HUES48 (cell line): ENCODE measurements around the gene HLF.

Experiments used
- H3K27ac ChIP-seq: one replicate; pipeline ENCODE4 v1.7.0; 2013; ENCODE audit warnings: low read depth, low read length, inconsistent platforms
- H3K27me3 ChIP-seq: 2 replicates; pipeline ENCODE4 v1.6.1; 2013; ENCODE audit warnings: mild to moderate bottlenecking, low read length; ENCODE audit not compliant: control insufficient read depth, insufficient read depth
- H3K36me3 ChIP-seq: 2 replicates; pipeline ENCODE4 v1.6.1; 2013; ENCODE audit warnings: low read length; ENCODE audit not compliant: control insufficient read depth, insufficient read depth
- H3K4me1 ChIP-seq: 2 replicates; pipeline ENCODE4 v1.6.1; 2013; ENCODE audit warnings: mild to moderate bottlenecking, low read length; ENCODE audit not compliant: control insufficient read depth, insufficient read depth
- H3K4me3 ChIP-seq: 2 replicates; pipeline ENCODE4 v1.5.1; 2013; ENCODE audit warnings: mild to moderate bottlenecking, low read depth, low read length
- H3K9ac ChIP-seq: 2 replicates; pipeline ENCODE4 v1.6.1; 2013; ENCODE audit warnings: mild to moderate bottlenecking, low read depth, low read length, moderate library complexity
- H3K9me3 ChIP-seq: 2 replicates; pipeline ENCODE4 v1.6.1; 2013; ENCODE audit warnings: low read length; ENCODE audit not compliant: control insufficient read depth, insufficient read depth

Gene HLF

DNA sequence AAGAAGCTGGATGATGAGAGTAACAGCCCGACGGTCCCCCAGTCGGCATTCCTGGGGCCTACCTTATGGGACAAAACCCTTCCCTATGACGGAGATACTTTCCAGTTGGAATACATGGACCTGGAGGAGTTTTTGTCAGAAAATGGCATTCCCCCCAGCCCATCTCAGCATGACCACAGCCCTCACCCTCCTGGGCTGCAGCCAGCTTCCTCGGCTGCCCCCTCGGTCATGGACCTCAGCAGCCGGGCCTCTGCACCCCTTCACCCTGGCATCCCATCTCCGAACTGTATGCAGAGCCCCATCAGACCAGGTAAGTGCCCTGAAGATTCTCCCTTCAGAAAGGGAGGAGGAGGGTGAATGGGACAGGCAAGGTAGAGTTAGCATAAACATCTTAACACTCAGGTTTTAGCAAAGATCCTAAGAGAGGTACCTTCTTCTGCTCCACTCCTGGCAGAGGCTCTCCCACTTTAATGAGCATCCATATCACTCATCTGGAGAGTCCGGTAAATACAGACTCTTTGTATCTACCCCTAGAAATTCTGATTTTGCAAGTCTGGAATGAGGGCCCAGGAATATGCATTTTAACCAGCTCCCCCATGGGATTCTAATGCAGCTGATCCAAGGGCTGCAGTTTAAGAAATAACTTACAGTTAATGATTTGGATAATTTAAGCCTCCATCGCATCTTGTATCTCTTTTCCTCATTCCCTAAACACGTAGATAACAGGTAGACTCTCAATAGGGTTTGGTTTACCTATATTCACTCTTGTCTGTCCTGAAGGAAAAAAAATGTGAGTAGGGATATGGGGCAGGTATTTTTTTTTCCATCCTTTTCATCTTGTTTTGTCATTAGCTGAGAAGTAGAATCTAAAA lies 3.3 kb downstream of the HLF start:
- H3K9me3 ChIP-seq, result no peaks in the 10 kb centered on the region
- peaks cover 4% of the 10 kb centered on the region for H3K4me1 ChIP-seq
- no peak overlapping the region for H3K27ac ChIP-seq
- H3K27me3 ChIP-seq, result peaks cover 52% of the 10 kb centered on the region
- no peak overlapping the region for H3K4me3 ChIP-seq
- no peak overlapping the region for H3K9ac ChIP-seq
- H3K36me3 ChIP-seq, result no peaks in the 10 kb centered on the region

DNA sequence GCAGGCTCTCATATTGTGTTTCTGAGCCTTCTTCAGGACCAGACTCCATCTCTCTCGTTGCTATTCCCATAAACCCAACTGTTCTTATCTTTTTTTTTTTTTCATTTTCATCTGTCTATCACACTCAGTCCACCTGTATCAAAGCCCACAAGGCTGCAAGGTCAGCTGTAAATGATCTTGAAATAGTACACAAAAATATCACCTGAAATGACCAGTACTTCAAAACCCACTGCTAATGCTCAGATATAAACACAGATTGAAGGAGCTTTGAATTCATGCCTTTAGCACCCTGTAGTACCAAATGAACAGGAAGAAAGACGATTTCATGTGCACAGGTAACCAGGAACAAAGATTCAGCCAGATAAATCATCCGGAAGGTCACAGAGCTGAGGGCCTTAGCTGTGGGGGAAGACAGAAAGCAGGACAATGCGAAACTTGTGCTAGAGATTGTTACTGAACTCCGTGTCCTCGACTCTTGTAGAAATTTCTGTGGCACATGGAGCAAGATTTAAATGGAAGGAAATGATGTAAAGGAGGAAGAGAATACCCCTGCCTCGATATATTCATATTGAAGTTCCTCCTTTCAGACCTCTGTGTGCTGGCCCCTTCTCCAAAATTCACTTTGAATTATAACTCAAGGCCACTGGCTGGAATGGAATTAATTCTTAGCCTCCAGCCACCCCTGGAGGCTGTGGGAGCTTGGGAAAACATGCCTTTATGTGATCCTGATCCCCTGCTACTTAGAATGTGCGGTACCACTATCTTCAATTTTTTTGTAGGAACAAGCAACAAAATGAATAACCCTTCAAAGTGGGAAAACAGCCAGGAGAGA lies 4.1 kb downstream of the HLF start:
- Histone ChIP-seq H3K36me3 (no peaks in the 10 kb centered on the region), H3K4me1 (no peaks in the 10 kb centered on the region), H3K27ac (no peak overlapping the region), H3K4me3 (no peak overlapping the region), H3K9ac (no peak overlapping the region), H3K27me3 (peaks cover 44% of the 10 kb centered on the region), H3K9me3 (no peaks in the 10 kb centered on the region)

DNA sequence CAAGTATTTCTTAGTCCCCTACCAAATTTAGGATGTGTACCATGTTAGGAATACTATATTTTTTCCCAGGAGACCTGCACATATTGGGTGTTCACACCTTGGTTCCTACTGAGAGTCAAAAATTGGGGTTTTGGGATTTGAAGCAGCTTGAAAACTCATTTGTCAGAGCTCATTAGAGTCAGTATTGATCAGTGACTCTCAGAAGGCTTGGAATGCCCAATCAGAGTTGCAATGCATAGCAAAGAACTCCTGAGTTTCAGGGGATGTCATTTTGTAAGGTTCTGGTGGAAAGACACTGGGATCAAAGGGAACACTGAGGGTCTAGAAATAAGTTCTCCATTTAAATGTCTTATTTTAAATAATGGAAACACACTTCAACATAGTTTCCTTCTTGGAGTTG lies 5.1 kb downstream of the HLF start:
- H3K9me3 ChIP-seq, result no peaks in the 10 kb centered on the region
- no peaks in the 10 kb centered on the region for H3K36me3 ChIP-seq
- peaks cover 34% of the 10 kb centered on the region for H3K27me3 ChIP-seq
- no peak overlapping the region for H3K27ac ChIP-seq
- H3K9ac ChIP-seq, result no peak overlapping the region
- H3K4me1 ChIP-seq, result no peaks in the 10 kb centered on the region
- H3K4me3 ChIP-seq, result no peak overlapping the region

GRCh38 chr17:55271223-55271571 lies 6.4 kb downstream of the HLF start:
- no peak overlapping the region for H3K27ac ChIP-seq
- no peaks in the 10 kb centered on the region for H3K36me3 ChIP-seq
- no peaks in the 10 kb centered on the region for H3K9me3 ChIP-seq
- H3K4me1 ChIP-seq, result no peaks in the 10 kb centered on the region
- no peak overlapping the region for H3K4me3 ChIP-seq
- peaks cover 21% of the 10 kb centered on the region for H3K27me3 ChIP-seq
- no peak overlapping the region for H3K9ac ChIP-seq

- H3K4me1 ChIP-seq, result no peaks in the 10 kb centered on the region
- no peaks in the 10 kb centered on the region for H3K9me3 ChIP-seq
- peaks cover 12% of the 10 kb centered on the region for H3K27me3 ChIP-seq
- no peak overlapping the region for H3K9ac ChIP-seq
- H3K4me3 ChIP-seq, result no peak overlapping the region
- no peaks in the 10 kb centered on the region for H3K36me3 ChIP-seq
- H3K27ac ChIP-seq, result no peak overlapping the region
Measured at GRCh38 chr17:55271958-55272710, 7.4 kb downstream of the HLF start.

DNA sequence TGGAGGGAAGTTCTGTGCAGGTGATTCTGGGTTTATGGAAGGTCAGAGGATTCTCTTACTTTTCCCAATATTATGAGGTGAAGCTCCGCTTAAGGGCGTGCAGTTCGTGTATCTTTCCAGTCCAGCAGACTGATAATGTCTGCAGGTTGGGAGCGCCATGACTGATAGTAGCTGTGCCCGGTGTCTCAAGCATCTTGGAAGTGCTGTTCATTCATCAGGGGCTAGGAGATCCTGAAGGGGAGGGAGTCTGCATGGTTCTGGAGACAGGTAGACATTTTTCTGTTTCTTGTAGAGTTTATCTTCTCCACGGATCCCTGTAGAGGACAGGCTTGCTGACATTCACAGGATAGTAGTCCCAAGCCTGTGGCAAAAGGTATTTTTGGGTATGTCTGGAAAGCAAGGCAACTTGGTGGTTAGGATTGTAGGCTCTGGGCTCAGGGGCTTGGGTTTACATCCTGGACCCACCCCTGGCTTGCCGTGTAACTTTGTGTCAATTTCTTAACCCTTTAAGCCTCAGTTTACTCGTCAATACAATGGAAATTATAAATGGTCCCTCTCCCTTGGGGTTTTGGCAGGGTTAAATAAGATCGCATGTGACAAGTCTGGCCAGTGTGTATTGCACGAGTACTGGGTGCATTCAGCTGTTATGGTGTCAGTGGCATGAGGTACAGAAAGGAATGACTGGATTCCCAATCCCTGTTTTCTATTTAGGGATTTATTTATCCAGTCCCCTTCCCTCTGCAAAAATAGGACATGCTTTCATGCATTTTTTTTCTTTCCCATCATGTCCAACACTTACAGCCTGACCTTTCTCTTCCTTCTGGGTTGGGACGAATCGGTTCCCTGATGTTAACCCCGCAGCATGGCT lies 8.2 kb downstream of the HLF start:
- Histone ChIP-seq H3K27ac (no peak overlapping the region), H3K36me3 (no peaks in the 10 kb centered on the region), H3K27me3 (peaks cover 4% of the 10 kb centered on the region), H3K4me1 (no peaks in the 10 kb centered on the region), H3K9me3 (no peaks in the 10 kb centered on the region), H3K9ac (no peak overlapping the region), H3K4me3 (no peak overlapping the region)

GRCh38 chr17:55273579-55274354 lies 9.0 kb downstream of the HLF start:
- H3K4me1 ChIP-seq, result no peaks in the 10 kb centered on the region
- no peak overlapping the region for H3K9ac ChIP-seq
- no peaks in the 10 kb centered on the region for H3K9me3 ChIP-seq
- H3K27ac ChIP-seq, result no peak overlapping the region
- H3K4me3 ChIP-seq, result no peak overlapping the region
- H3K36me3 ChIP-seq, result no peaks in the 10 kb centered on the region
- H3K27me3 ChIP-seq, result no peaks in the 10 kb centered on the region

- Histone ChIP-seq H3K9me3 (no peaks in the 10 kb centered on the region), H3K27me3 (no peaks in the 10 kb centered on the region), H3K27ac (no peak overlapping the region), H3K4me3 (no peak overlapping the region), H3K4me1 (no peaks in the 10 kb centered on the region), H3K36me3 (no peaks in the 10 kb centered on the region), H3K9ac (no peak overlapping the region)
Measured at GRCh38 chr17:55274355-55275255, 9.8 kb downstream of the HLF start.
